GF-D8 (cell line): ENCODE data around the gene RIPK3.
"Not testable (repeated sequence)": the region's sequence is repeated elsewhere in the genome, so short reads cannot be mapped to it uniquely, and the experiment has no call there.

ENCODE experiments used
- DNase-seq: peaks from one replicate; lab custom pipeline; 2025; lab: John Stamatoyannopoulos, UW

RIPK3 gene

GRCh38 chr14:24339284-24340151 is at the start of gene RIPK3:
Gene RIPK3, minus strand, starts transcription at chr14:24339991. Its CDS starts 165 bp downstream, at chr14:24339826.
- no peak for DNase-seq

- DNase-seq = no peak
Observed at GRCh38 chr14:24389226-24389848, 49.5 kb upstream of the RIPK3 start.

DNA sequence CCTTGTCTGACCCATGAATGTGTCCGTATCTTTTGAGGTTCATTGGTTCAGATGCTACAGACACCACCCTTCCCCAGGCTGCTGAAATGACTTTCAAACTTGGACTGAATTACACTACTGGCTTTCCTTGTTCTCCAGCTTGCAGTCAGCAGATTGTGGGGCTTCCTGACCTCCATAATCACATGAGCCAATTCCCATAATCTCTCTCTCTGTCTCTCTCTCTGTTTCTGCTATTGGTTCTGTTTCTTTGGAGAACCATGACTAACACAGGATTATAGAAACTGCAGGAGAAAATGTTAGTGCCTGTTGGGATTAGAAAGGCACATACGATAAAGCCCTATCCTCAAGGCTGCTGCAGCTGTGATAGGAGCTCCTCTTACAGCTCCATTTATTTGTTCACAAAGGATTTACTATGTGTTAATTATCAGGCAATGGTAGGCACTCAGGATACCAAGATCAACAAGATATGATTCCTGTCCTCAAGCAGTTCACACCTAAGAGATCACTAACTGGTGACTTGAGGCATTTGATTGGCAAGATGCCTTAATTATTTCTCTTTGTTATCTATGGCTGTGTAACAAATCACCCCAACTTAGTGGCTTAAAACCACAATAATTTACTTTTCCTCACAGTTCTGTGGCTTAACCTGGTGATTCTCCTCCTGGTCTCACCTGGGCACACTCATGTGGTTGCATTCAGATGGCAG is 48.8 kb upstream of the RIPK3 start:
- no peak for DNase-seq

DNA sequence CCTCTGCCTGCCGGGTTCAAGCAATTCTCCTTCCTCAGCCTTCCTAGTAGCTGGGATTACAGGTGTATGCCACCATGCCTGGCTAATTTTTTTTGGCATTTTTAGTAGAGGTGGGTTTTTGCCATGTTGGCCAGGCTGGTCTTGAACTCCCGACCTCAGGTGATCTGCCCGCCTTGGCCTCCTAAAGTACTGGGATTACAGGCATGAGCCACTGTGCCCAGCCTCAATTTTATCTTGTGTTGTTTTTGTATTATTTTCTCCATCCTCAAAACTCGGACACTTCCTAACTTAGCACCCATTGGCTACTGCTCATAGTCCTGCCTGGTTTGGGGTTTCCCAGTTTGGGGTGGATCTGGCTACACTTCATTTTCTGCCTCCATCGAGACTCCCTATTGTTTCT is 47.8 kb upstream of the RIPK3 start:
- not testable (repeated sequence) for DNase-seq

- DNase-seq = no peak
Observed at GRCh38 chr14:24387009-24387345, 47.2 kb upstream of the RIPK3 start.

- no peak for DNase-seq
Observed at GRCh38 chr14:24385524-24385923, 45.7 kb upstream of the RIPK3 start.

DNA sequence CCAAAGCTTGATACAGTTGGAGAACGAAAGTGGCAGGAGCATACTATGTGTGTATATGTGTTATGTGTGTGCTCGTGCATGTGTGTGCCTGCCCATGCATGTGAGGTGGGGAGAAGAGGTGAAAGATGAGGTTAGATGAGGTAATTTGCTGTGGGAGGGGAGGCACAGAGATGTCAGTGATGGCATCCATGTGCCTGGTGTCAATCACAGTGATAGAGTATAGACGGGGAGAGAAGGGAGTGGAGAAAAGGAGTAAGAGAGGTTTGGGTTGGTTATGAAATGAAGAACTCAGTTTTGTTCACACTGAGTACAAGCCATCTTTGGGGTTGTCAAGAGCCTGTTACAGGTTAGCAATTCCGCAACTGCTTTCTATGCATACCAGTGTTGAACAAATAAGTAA is 44.4 kb upstream of the RIPK3 start:
- no peak for DNase-seq

- DNase-seq = no peak
Observed at GRCh38 chr14:24382064-24382371, 42.2 kb upstream of the RIPK3 start.

- no peak for DNase-seq
Observed at GRCh38 chr14:24381363-24382063, 41.7 kb upstream of the RIPK3 start.

- no peak for DNase-seq
Observed at GRCh38 chr14:24379907-24380730, 40.3 kb upstream of the RIPK3 start.

DNA sequence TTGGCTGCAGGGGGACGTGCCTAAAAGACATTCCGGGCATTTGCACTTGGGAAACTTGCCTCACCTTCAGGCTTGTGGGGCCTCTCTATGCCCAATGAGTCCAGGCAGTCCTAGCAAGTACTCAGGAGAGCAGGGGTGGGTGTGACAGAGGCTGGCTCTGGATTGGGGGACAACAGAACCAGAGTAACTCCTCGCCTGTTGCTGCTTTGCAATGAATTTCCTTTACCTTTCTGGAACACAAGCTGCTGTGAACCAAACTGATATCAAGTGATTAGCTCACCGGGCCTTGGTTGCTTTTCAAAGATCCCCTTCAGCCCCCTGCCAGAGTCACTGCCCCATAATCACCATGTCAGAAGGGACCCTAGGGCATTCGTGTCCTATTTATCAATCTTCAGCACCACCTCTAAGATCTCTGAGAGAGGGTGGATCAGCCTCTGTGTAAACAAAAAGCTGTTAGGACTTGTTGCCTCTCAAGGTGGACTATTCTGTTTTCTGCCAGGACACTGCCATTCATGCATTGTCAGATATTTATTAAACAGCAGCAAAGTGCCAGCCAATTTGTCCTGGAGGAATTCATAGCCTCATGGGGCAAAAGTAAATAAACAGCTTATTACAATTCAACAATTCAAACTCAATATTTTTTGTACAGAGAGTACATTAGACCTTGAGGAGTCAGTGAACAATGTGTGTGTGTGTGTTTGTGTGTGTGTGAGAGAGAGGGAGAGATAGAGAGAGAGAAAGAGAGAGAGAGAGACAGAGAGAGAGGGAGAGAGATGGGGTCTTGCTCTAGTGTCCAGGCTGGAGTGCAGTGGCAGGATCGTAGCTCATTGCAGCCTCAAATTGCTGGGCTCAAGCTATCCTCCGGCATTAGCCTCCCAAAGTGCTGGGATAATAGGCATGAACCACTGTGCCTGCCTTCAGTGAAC is 39.5 kb upstream of the RIPK3 start:
- DNase-seq = no peak

DNA sequence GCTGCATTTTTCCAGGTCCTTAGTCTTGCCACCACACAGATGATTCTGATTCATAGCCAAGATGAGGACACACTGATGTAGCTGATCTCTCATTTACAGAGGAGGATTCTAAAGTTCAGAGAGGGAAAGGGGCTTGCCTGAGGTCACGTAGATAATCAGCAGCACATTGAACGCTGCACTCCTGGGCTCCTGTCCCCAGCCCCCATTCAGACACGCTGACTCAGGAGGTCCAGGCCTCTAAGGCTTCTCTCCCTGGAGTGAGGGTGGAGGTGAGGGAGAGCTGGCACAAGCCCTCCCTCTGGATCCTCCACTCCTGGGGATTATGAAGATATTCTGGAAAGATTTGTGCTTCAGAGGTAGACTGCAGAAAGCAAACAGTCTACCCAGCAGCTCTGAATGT is 38.5 kb upstream of the RIPK3 start:
- DNase-seq = no peak

DNA sequence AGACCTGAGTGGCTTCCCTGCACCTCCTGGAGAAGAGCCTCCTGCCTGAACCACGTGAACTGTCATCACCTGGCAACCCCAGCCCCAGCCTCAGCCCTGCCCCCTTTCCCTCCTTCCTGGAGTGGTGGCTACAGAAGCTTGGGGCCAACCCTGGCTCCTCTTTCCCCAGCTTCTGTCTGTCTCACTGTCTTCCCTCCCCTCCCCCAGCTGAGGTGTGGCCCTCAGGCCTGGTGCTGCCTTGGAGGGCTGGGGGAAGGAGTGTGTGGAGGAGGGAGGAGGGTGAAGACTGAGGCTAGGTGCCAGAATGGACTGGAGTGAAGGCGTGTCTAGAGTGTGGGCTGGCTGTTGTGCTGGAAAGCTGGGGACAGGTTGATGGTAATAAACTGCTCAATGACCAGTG is 37.9 kb upstream of the RIPK3 start:
- no peak for DNase-seq

- DNase-seq = no peak
Observed at GRCh38 chr14:24377126-24377525, 37.3 kb upstream of the RIPK3 start.

DNA sequence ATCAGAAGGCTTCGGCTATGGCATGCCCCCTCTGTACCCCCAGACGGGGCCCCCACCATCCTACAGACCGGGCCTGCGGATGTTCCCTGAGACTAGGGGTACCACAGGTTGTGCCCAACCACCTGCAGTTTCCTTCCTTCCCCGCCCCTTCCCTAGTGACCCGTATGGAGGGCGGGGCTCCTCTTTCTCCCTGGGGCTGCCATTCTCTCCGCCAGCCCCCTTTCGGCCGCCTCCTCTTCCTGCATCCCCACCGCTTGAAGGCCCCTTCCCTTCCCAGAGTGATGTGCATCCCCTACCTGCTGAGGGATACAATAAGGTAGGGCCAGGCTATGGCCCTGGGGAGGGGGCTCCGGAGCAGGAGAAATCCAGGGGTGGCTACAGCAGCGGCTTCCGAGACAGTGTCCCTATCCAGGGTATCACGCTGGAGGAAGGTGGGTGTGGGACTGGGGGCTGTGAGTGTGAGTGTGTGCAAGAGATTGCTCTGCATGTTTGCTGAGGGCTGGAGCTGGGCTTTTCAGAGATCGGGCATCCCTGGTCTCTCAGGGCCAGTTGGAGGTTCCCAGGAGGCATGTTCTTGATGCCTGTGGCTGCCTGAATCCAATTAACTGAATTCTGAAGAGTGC is 36.8 kb upstream of the RIPK3 start:
- no peak for DNase-seq

DNA sequence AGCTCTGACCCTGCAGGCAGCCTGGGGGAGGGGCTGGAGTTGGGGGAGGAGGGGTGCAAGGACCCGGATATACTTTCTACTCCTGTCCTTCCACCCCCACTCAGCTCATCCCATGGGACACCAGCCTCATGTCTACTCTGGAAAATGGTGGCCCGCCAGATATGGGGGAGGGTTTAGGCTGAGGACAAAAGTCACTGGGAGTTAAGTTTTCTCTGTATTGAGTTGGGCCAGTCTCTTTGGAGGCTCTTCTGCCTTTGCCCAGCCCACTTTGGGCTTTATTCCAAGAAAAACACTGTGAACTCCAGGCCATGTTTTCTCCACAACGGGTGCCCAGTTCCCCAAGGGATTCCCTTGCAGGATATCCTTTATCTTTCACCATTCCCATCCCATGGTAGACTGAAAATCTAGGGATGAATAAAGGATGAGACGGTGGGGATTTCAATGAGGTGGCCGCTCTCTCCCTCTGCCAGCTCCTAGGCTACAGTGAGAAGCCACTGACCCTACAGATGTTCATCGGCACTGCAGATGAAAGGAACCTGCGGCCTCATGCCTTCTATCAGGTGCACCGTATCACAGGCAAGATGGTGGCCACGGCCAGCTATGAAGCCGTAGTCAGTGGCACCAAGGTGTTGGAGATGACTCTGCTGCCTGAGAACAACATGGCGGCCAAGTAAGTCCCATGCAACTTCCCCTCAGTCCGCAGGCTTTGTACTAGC is 33.1 kb upstream of the RIPK3 start:
- no peak for DNase-seq

- DNase-seq = not testable (repeated sequence)
Observed at GRCh38 chr14:24371605-24372004, 31.8 kb upstream of the RIPK3 start.

- no peak for DNase-seq
Observed at GRCh38 chr14:24370748-24371147, 31.0 kb upstream of the RIPK3 start.

DNA sequence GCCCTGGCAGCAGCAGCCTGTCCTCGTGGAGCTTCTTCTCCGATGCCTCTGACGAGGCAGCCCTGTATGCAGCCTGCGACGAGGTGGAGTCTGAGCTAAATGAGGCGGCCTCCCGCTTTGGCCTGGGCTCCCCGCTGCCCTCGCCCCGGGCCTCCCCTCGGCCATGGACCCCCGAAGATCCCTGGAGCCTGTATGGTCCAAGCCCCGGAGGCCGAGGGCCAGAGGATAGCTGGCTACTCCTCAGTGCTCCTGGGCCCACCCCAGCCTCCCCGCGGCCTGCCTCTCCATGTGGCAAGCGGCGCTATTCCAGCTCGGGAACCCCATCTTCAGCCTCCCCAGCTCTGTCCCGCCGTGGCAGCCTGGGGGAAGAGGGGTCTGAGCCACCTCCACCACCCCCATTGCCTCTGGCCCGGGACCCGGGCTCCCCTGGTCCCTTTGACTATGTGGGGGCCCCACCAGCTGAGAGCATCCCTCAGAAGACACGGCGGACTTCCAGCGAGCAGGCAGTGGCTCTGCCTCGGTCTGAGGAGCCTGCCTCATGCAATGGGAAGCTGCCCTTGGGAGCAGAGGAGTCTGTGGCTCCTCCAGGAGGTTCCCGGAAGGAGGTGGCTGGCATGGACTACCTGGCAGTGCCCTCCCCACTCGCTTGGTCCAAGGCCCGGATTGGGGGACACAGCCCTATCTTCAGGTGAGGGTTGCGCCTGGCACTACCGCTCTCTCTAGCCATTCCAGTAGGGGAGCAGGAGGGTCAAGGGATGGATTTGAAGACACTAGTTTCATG is 30.3 kb upstream of the RIPK3 start:
- no peak for DNase-seq
